GM12873 (cell line): ENCODE data around the gene MMP10.

Experiments used
- CTCF ChIP-seq: IDR thresholded peaks from 2 replicates; pipeline ENCODE4 v1.5.1; 2012; ENCODE audit warnings: low read depth, mild to moderate bottlenecking, moderate library complexity, low read length, control low read depth; ENCODE audit not compliant: insufficient read depth; ENCODE audit errors: missing control alignments

The MMP10 gene

GRCh38 chr11:102780491-102780918 is at the start of gene MMP10:
Gene MMP10, minus strand, starts transcription at chr11:102780628. Its CDS starts 37 bp downstream, at chr11:102780591.
- TF ChIP-seq CTCF = peak; percentile 48

- TF ChIP-seq CTCF = no peak
These were observed 49.0 kb upstream of the MMP10 start for GRCh38 chr11:102829316-102830000.

GRCh38 chr11:102824556-102824955 is 44.1 kb upstream of the MMP10 start:
- no peak for TF ChIP-seq CTCF

DNA sequence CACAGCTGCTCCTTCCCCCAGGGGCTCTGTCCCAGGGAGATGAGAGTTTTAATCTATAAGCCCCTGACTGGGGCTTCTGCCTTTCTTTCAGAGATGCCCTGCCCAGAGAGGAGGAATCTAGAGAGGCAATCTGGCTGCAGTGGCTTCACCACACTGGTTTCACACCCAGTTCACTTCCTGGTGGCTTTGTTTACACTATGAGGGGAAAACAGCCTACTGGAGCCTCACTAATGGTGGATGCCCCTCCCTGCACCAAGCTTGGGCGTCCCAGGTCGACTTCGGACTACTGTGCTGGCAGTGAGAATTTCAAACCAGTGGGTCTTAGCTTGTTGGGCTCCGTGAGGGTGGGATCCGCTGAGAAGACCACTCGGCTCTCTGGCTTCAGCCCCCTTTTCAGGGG is 39.1 kb upstream of the MMP10 start:
- no peak for TF ChIP-seq CTCF

- no peak for TF ChIP-seq CTCF
These were observed 33.1 kb upstream of the MMP10 start for GRCh38 chr11:102813484-102813883.

GRCh38 chr11:102812188-102812587 is 31.8 kb upstream of the MMP10 start:
- no peak for TF ChIP-seq CTCF

- peak; percentile 38 for TF ChIP-seq CTCF
These were observed 30.7 kb upstream of the MMP10 start for GRCh38 chr11:102810950-102811660.
